Measurements from ENCODE around the gene H2BK1. TPM values are rescaled to one million over a fixed set of nuclear protein-coding genes. Genes with fewer than 3 reads are reported as not detected.

Gene H2BK1
- total RNA-seq, 2 experiments from 2014 or later = not detected

GRCh38 chr7:151240942-151241754 lies 30.9 kb upstream of the H2BK1 start:
- Histone ChIP-seq H3K4me1 (ENCODE audit: insufficient read depth, low read length) (peaks cover 35% of the 10 kb centered on the region), H3K9me3 (ENCODE audit: control insufficient read depth in 1 of 2, insufficient read depth in 1 of 2, low read length in 2 of 2) (no peaks in the 10 kb centered on the region), H3K27me3 (ENCODE audit: control insufficient read depth in 1 of 2, insufficient read depth in 2 of 2, low read length in 2 of 2) (peaks cover 14 to 15% of the 10 kb centered on the region in 2 experiments), H3K4me3 (ENCODE audit: low read length) (no peak overlapping the region), H3K36me3 (ENCODE audit: insufficient read depth, low read length) (peaks cover 29% of the 10 kb centered on the region), H3K27ac (ENCODE audit: low read depth in 1 of 2, low read length in 2 of 2) (no peak overlapping the region)
- no peak for ATAC-seq (ENCODE audit: poor library complexity)
- CTCF ChIA-PET = no interaction called here
- no peaks in the 10 kb centered on the region for H3K9me3 Mint-ChIP-seq
- intact Hi-C loops (cut with DNase I, micrococcal nuclease) = loop anchor here in 1 of 2 experiments (10.0 kb wide), 1 partner anchor 76 kb away; the partner anchor contains the start of gene GBX1
- no peak for TF ChIP-seq CTCF (IDR thresholded peaks at IDR 0.05)
- no peak for DNase-seq
- H3K4me3 Mint-ChIP-seq = peak overlapping the region; percentile 25
- peaks cover 30% of the 10 kb centered on the region for H3K4me1 Mint-ChIP-seq (ENCODE audit: low read depth)
- peaks cover 17% of the 10 kb centered on the region for H3K27me3 Mint-ChIP-seq
- peaks cover 14% of the 10 kb centered on the region for H3K36me3 Mint-ChIP-seq (ENCODE audit: low read depth)
- POLR2A ChIA-PET = no interaction called here
- no peak overlapping the region for H3K27ac Mint-ChIP-seq

- Mint-ChIP-seq H3K4me1 (ENCODE audit: low read depth) (peaks cover 26% of the 10 kb centered on the region), H3K9me3 (no peaks in the 10 kb centered on the region), H3K36me3 (ENCODE audit: low read depth) (peaks cover 18% of the 10 kb centered on the region), H3K27ac (no peak overlapping the region), H3K27me3 (peaks cover 13% of the 10 kb centered on the region), H3K4me3 (no peak overlapping the region)
- intact Hi-C loops (cut with DNase I, micrococcal nuclease) = loop anchor here in 1 of 2 experiments (10.0 kb wide), 1 partner anchor 76 kb away; the partner anchor contains the start of gene GBX1
- POLR2A ChIA-PET = interaction anchor here (1.3 kb wide), 1 partner anchor 9 kb away, joined by 4 read pairs; no protein-coding TSS in a partner anchor
- H3K9me3 ChIP-seq (ENCODE audit: control insufficient read depth in 1 of 2, insufficient read depth in 1 of 2, low read length in 2 of 2) = no peaks in the 10 kb centered on the region
- no peak for ATAC-seq (ENCODE audit: poor library complexity)
- DNase-seq = no peak
- H3K27me3 ChIP-seq (ENCODE audit: control insufficient read depth in 1 of 2, insufficient read depth in 2 of 2, low read length in 2 of 2) = peaks cover 8% of the 10 kb centered on the region in 2 experiments
- peaks cover 34% of the 10 kb centered on the region for H3K36me3 ChIP-seq (ENCODE audit: insufficient read depth, low read length)
- peaks cover 31% of the 10 kb centered on the region for H3K4me1 ChIP-seq (ENCODE audit: insufficient read depth, low read length)
- TF ChIP-seq CTCF (IDR thresholded peaks at IDR 0.05) = no peak
- no peak overlapping the region for H3K27ac ChIP-seq (ENCODE audit: low read depth in 1 of 2, low read length in 2 of 2)
- H3K4me3 ChIP-seq (ENCODE audit: low read length) = no peak overlapping the region
- CTCF ChIA-PET = no interaction called here
These were observed 30.2 kb upstream of the H2BK1 start for GRCh38 chr7:151240536-151240935.

- H3K27me3 Mint-ChIP-seq = peaks cover 12% of the 10 kb centered on the region
- Histone ChIP-seq H3K9me3 (ENCODE audit: control insufficient read depth in 1 of 2, insufficient read depth in 1 of 2, low read length in 2 of 2) (no peaks in the 10 kb centered on the region), H3K36me3 (ENCODE audit: insufficient read depth, low read length) (peaks cover 40% of the 10 kb centered on the region), H3K4me3 (ENCODE audit: low read length) (no peak overlapping the region), H3K27me3 (ENCODE audit: control insufficient read depth in 1 of 2, insufficient read depth in 2 of 2, low read length in 2 of 2) (peaks cover 5% of the 10 kb centered on the region in 2 experiments), H3K4me1 (ENCODE audit: insufficient read depth, low read length) (peaks cover 33% of the 10 kb centered on the region), H3K27ac (ENCODE audit: low read depth in 1 of 2, low read length in 2 of 2) (no peak overlapping the region)
- H3K4me3 Mint-ChIP-seq = no peak overlapping the region
- no peak for TF ChIP-seq CTCF (IDR thresholded peaks at IDR 0.05)
- no peaks in the 10 kb centered on the region for H3K9me3 Mint-ChIP-seq
- ATAC-seq (ENCODE audit: poor library complexity) = no peak
- ChIA-PET POLR2A (interaction anchor here (1.3 kb wide), 1 partner anchor 9 kb away, joined by 4 read pairs; no protein-coding TSS in a partner anchor), CTCF (no interaction called here)
- DNase-seq = no peak
- H3K4me1 Mint-ChIP-seq (ENCODE audit: low read depth) = peaks cover 32% of the 10 kb centered on the region
- H3K27ac Mint-ChIP-seq = no peak overlapping the region
- intact Hi-C loops (cut with DNase I, micrococcal nuclease) = loop anchor here in 1 of 2 experiments (10.0 kb wide), 1 partner anchor 75 kb away; the partner anchor contains the start of gene GBX1
- H3K36me3 Mint-ChIP-seq (ENCODE audit: low read depth) = peaks cover 24% of the 10 kb centered on the region
These were observed 29.7 kb upstream of the H2BK1 start for GRCh38 chr7:151239837-151240459.

Measured in CD4-positive, alpha-beta T cell (primary cell).